ENCODE data around the gene GZMA.

GZMA gene

GRCh38 chr5:55063220-55063863 lies 39.1 kb upstream of the GZMA start:
- no peak overlapping the region for H3K4me3 ChIP-seq (ENCODE audit: low read depth, low read length, poor library complexity, severe bottlenecking)
- H3K79me2 ChIP-seq (ENCODE audit: insufficient read depth, low read length): no peaks in the 10 kb centered on the region
- H3K4me2 ChIP-seq (ENCODE audit: low read length): no peak overlapping the region
- H3K9me2 ChIP-seq (ENCODE audit: low read depth, low read length): no peaks in the 10 kb centered on the region
- no peaks in the 10 kb centered on the region for H3K27me3 ChIP-seq (ENCODE audit: insufficient read depth, low read length)
- H3F3A ChIP-seq (ENCODE audit: insufficient read depth, low read length): no peaks in the 10 kb centered on the region
- H3K9ac ChIP-seq (ENCODE audit: low read length): no peak overlapping the region
- H3K27ac ChIP-seq (ENCODE audit: low read depth, low read length, poor library complexity, severe bottlenecking): no peak overlapping the region
- H2AFZ ChIP-seq (ENCODE audit: low read length): no peak overlapping the region
- H4K20me1 ChIP-seq (ENCODE audit: insufficient read depth, low read length): no peaks in the 10 kb centered on the region
- H3K36me3 ChIP-seq (ENCODE audit: insufficient read depth, low read length): no peaks in the 10 kb centered on the region
- H3K9me3 ChIP-seq (ENCODE audit: low read length): no peaks in the 10 kb centered on the region
- TF ChIP-seq CTCF (IDR thresholded peaks at IDR 0.05; ENCODE audit: low read length) (no peak), EZH2 (IDR thresholded peaks at IDR 0.05; ENCODE audit: borderline replicate concordance, low read length) (no peak)
- H3K4me1 ChIP-seq (ENCODE audit: insufficient read depth, low read length, severe bottlenecking): no peaks in the 10 kb centered on the region

- Histone ChIP-seq H3K4me3 (ENCODE audit: low read depth, low read length, poor library complexity, severe bottlenecking) (no peak overlapping the region), H3K9me3 (ENCODE audit: low read length) (no peaks in the 10 kb centered on the region), H4K20me1 (ENCODE audit: insufficient read depth, low read length) (no peaks in the 10 kb centered on the region), H3K79me2 (ENCODE audit: insufficient read depth, low read length) (no peaks in the 10 kb centered on the region), H3F3A (ENCODE audit: insufficient read depth, low read length) (no peaks in the 10 kb centered on the region), H3K27ac (ENCODE audit: low read depth, low read length, poor library complexity, severe bottlenecking) (no peak overlapping the region), H3K4me1 (ENCODE audit: insufficient read depth, low read length, severe bottlenecking) (no peaks in the 10 kb centered on the region), H3K4me2 (ENCODE audit: low read length) (no peak overlapping the region), H2AFZ (ENCODE audit: low read length) (no peak overlapping the region), H3K36me3 (ENCODE audit: insufficient read depth, low read length) (no peaks in the 10 kb centered on the region), H3K27me3 (ENCODE audit: insufficient read depth, low read length) (no peaks in the 10 kb centered on the region), H3K9ac (ENCODE audit: low read length) (no peak overlapping the region), H3K9me2 (ENCODE audit: low read depth, low read length) (no peaks in the 10 kb centered on the region)
- TF ChIP-seq CTCF (IDR thresholded peaks at IDR 0.05; ENCODE audit: low read length): no peak
- TF ChIP-seq EZH2 (IDR thresholded peaks at IDR 0.05; ENCODE audit: borderline replicate concordance, low read length): no peak
These were observed 38.5 kb upstream of the GZMA start for GRCh38 chr5:55063899-55064298.

GRCh38 chr5:55064523-55064922 lies 37.9 kb upstream of the GZMA start:
- Histone ChIP-seq H3K9me2 (ENCODE audit: low read depth, low read length) (no peaks in the 10 kb centered on the region), H3K27me3 (ENCODE audit: insufficient read depth, low read length) (no peaks in the 10 kb centered on the region), H3K79me2 (ENCODE audit: insufficient read depth, low read length) (no peaks in the 10 kb centered on the region), H3K9ac (ENCODE audit: low read length) (no peak overlapping the region), H3K9me3 (ENCODE audit: low read length) (no peaks in the 10 kb centered on the region), H3K4me3 (ENCODE audit: low read depth, low read length, poor library complexity, severe bottlenecking) (no peak overlapping the region), H4K20me1 (ENCODE audit: insufficient read depth, low read length) (no peaks in the 10 kb centered on the region), H3F3A (ENCODE audit: insufficient read depth, low read length) (no peaks in the 10 kb centered on the region), H3K27ac (ENCODE audit: low read depth, low read length, poor library complexity, severe bottlenecking) (no peak overlapping the region), H3K4me1 (ENCODE audit: insufficient read depth, low read length, severe bottlenecking) (no peaks in the 10 kb centered on the region), H3K4me2 (ENCODE audit: low read length) (no peak overlapping the region), H3K36me3 (ENCODE audit: insufficient read depth, low read length) (no peaks in the 10 kb centered on the region), H2AFZ (ENCODE audit: low read length) (no peak overlapping the region)
- TF ChIP-seq EZH2 (IDR thresholded peaks at IDR 0.05; ENCODE audit: borderline replicate concordance, low read length) (no peak), CTCF (IDR thresholded peaks at IDR 0.05; ENCODE audit: low read length) (no peak)
